Ecto neural progenitor cell (in vitro differentiated cells): ENCODE data around the gene IPO4.
"Not testable (repeated sequence)": the region's sequence is repeated elsewhere in the genome, so short reads cannot be mapped to it uniquely, and the experiment has no call there.

Experiments used
- DNase-seq: peaks from one replicate; pipeline ENCODE4 v3.0.0-alpha.2; 2018; ENCODE audit warnings: low spot score

IPO4 gene

GRCh38 chr14:24215495-24216344, 27.1 kb upstream of the IPO4 start, which contains the start of gene MDP1:
TSS of gene MDP1 (minus strand) at chr14:24216066. CDS start at chr14:24215955, 111 bp downstream.
- peak; percentile 86 for DNase-seq

- no peak for DNase-seq
Observed at GRCh38 chr14:24213866-24214662, 25.4 kb upstream of the IPO4 start.

- peak; percentile 97 for DNase-seq
Observed at GRCh38 chr14:24212924-24213865, 24.6 kb upstream of the IPO4 start, which contains the start of gene CHMP4A. TSS of gene CHMP4A (minus strand) at chr14:24213488. CDS start at chr14:24213439, 49 bp downstream.

GRCh38 chr14:24211311-24211710, 22.7 kb upstream of the IPO4 start:
- no peak for DNase-seq

- DNase-seq = no peak
Observed at GRCh38 chr14:24207625-24208024, 19.0 kb upstream of the IPO4 start.

GRCh38 chr14:24207104-24207551, 18.5 kb upstream of the IPO4 start:
- DNase-seq = no peak

- no peak for DNase-seq
Observed at GRCh38 chr14:24206260-24207103, 17.9 kb upstream of the IPO4 start.

GRCh38 chr14:24204163-24205146, 15.8 kb upstream of the IPO4 start:
- no peak for DNase-seq

GRCh38 chr14:24203249-24203886, 14.8 kb upstream of the IPO4 start:
- DNase-seq = not testable (repeated sequence)

- not testable (repeated sequence) for DNase-seq
Observed at GRCh38 chr14:24202538-24202937, 13.9 kb upstream of the IPO4 start.

- DNase-seq = no peak
Observed at GRCh38 chr14:24198814-24199524, 10.4 kb upstream of the IPO4 start.

GRCh38 chr14:24197056-24197450, 8.4 kb upstream of the IPO4 start:
- DNase-seq = no peak

GRCh38 chr14:24196071-24197055, 7.7 kb upstream of the IPO4 start:
- DNase-seq = no peak

GRCh38 chr14:24195186-24196070, 6.8 kb upstream of the IPO4 start, which contains the start of gene TM9SF1:
TSS of gene TM9SF1 (minus strand) at chr14:24195441. CDS start at chr14:24195019, 422 bp downstream.
- peak; percentile 90 for DNase-seq

GRCh38 chr14:24194873-24195185, 6.2 kb upstream of the IPO4 start:
- DNase-seq = no peak
